Measurements from ENCODE around the gene CIC.
"Not testable (repeated sequence)": the region's sequence is repeated elsewhere in the genome, so short reads cannot be mapped to it uniquely, and the experiment has no call there.

Gene CIC

DNA sequence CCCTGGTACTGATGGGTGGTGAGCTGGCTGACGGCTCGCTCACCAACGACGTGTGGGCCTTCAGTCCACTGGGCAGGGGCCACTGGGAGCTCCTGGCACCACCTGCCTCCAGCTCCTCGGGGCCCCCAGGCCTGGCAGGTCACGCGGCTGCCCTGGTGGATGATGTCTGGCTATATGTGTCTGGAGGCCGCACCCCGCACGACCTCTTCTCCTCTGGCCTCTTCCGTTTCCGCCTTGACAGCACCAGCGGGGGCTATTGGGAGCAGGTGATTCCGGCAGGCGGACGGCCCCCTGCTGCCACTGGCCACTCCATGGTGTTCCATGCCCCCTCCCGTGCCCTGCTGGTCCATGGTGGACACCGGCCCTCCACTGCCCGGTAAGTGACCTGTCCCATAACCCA lies 66.9 kb downstream of the CIC start:
- no peak for DNase-seq

DNA sequence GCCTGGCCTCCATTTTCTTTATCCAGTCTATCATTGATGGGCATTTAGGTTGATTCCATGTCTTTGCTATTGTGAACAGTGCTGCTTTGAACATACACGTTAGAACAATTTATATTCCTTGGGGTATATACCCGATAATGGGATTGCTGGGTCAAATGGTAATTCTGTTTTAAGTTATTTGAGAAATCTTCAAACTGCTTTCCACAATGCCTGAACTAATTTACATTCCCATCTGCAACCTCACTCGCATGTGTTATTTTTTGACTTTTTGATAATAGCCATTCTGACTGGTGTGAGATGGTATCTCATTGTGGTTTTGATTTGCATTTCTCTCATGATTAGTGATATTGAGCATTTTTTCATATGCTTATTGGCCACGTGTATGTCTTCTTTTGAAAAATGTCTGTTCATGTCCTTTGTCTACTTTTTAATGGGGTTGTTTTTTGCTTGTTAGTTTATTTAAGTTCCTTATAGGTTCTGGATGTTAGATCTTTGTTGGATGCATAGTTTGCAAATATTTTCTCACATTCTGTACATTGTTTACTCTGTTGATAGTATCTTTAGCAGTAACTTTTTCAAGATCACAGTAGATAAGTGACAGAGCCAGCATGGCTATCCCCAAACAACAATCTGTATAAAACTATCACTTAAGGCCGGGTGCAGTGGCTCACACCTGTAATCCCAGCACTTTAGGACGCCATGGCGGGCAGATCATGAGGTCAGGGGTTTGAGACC lies 70.2 kb downstream of the CIC start:
- not testable (repeated sequence) for DNase-seq

- DNase-seq = not testable (repeated sequence)
These were observed 70.9 kb downstream of the CIC start for GRCh38 chr19:42339922-42340321.

GRCh38 chr19:42343344-42344110 lies 74.5 kb downstream of the CIC start:
- DNase-seq = no peak

- no peak for DNase-seq
These were observed 75.4 kb downstream of the CIC start for GRCh38 chr19:42344336-42344893.

Measured in SIG-M5 (cell line).